Glutamatergic neuron (in vitro differentiated cells): Measurements from ENCODE around the gene NTRK3. TPM values are rescaled to one million over a fixed set of nuclear protein-coding genes. Genes with fewer than 3 reads are reported as not detected.

Experiments used
- DNase-seq: peaks from one replicate; pipeline ENCODE4 v3.0.0; 2022
- H3K27ac Mint-ChIP-seq: one replicate; pipeline ENCODE4 v1.8.0; 2020; ENCODE audit warnings: mild to moderate bottlenecking, mixed read lengths, inconsistent platforms; ENCODE audit not compliant: unreplicated experiment
- H3K27me3 Mint-ChIP-seq: one replicate; pipeline ENCODE4 v1.8.0; 2020; ENCODE audit warnings: mild to moderate bottlenecking, moderate library complexity, mixed read lengths, inconsistent platforms; ENCODE audit not compliant: unreplicated experiment
- H3K36me3 Mint-ChIP-seq: one replicate; pipeline ENCODE4 v1.8.0; 2020; ENCODE audit warnings: mild to moderate bottlenecking, mixed read lengths, inconsistent platforms; ENCODE audit not compliant: unreplicated experiment
- H3K4me1 Mint-ChIP-seq: one replicate; pipeline ENCODE4 v1.8.0; 2020; ENCODE audit warnings: mild to moderate bottlenecking, low read depth, mixed read lengths, inconsistent platforms; ENCODE audit not compliant: unreplicated experiment
- H3K4me3 Mint-ChIP-seq: one replicate; pipeline ENCODE4 v1.8.0; 2020; ENCODE audit warnings: mild to moderate bottlenecking, mixed read lengths, inconsistent platforms; ENCODE audit not compliant: unreplicated experiment
- H3K9me3 Mint-ChIP-seq: one replicate; pipeline ENCODE4 v1.8.0; 2020; ENCODE audit warnings: mild to moderate bottlenecking, moderate library complexity, mixed read lengths, inconsistent platforms; ENCODE audit not compliant: unreplicated experiment
- total RNA-seq: library from RNA; stranded (reverse); fragmentation: NEBNext Ultra II Directional; extraction: Animal tissue kit (Norgen Biotek cat#: 25700); gene quantifications from one replicate; pipeline ENCODE4 v1.2.1, GENCODE V29; 2021; ENCODE audit not compliant: unreplicated experiment
- TF ChIP-seq, protein P1 (sequence below): fragments of 200-600 bp; sonication (generic); IDR thresholded peaks from one replicate; pipeline ENCODE4 v1.5.0; 2021; ENCODE audit not compliant: partially characterized antibody, unreplicated experiment

The NTRK3 gene
- total RNA-seq, 1 donor from 2014 or later: 9.5 TPM

GRCh38 chr15:88269356-88270062 lies 13.0 kb upstream of the NTRK3 start:
- DNase-seq: no peak
- peaks cover 2% of the 10 kb centered on the region for H3K4me1 Mint-ChIP-seq
- peaks cover 12% of the 10 kb centered on the region for H3K27me3 Mint-ChIP-seq
- no peaks in the 10 kb centered on the region for H3K36me3 Mint-ChIP-seq
- H3K27ac Mint-ChIP-seq: no peak overlapping the region
- TF ChIP-seq, protein P1, sequence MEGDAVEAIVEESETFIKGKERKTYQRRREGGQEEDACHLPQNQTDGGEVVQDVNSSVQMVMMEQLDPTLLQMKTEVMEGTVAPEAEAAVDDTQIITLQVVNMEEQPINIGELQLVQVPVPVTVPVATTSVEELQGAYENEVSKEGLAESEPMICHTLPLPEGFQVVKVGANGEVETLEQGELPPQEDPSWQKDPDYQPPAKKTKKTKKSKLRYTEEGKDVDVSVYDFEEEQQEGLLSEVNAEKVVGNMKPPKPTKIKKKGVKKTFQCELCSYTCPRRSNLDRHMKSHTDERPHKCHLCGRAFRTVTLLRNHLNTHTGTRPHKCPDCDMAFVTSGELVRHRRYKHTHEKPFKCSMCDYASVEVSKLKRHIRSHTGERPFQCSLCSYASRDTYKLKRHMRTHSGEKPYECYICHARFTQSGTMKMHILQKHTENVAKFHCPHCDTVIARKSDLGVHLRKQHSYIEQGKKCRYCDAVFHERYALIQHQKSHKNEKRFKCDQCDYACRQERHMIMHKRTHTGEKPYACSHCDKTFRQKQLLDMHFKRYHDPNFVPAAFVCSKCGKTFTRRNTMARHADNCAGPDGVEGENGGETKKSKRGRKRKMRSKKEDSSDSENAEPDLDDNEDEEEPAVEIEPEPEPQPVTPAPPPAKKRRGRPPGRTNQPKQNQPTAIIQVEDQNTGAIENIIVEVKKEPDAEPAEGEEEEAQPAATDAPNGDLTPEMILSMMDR: no peak
- H3K4me3 Mint-ChIP-seq: no peak overlapping the region
- peaks cover 2% of the 10 kb centered on the region for H3K9me3 Mint-ChIP-seq

- peaks cover 2% of the 10 kb centered on the region for H3K9me3 Mint-ChIP-seq
- DNase-seq: no peak
- H3K4me1 Mint-ChIP-seq: peaks cover 2% of the 10 kb centered on the region
- H3K36me3 Mint-ChIP-seq: no peaks in the 10 kb centered on the region
- no peak overlapping the region for H3K27ac Mint-ChIP-seq
- TF ChIP-seq, protein P1: no peak
- no peak overlapping the region for H3K4me3 Mint-ChIP-seq
- H3K27me3 Mint-ChIP-seq: peaks cover 10% of the 10 kb centered on the region
Measured at GRCh38 chr15:88267720-88268119, 11.2 kb upstream of the NTRK3 start.

- TF ChIP-seq, protein P1: no peak
- no peak overlapping the region for H3K27ac Mint-ChIP-seq
- H3K4me3 Mint-ChIP-seq: no peak overlapping the region
- H3K36me3 Mint-ChIP-seq: no peaks in the 10 kb centered on the region
- DNase-seq: no peak
- H3K4me1 Mint-ChIP-seq: peaks cover 2% of the 10 kb centered on the region
- peaks cover 2% of the 10 kb centered on the region for H3K9me3 Mint-ChIP-seq
- peaks cover 10% of the 10 kb centered on the region for H3K27me3 Mint-ChIP-seq
Measured at GRCh38 chr15:88266170-88266569, 9.6 kb upstream of the NTRK3 start.

GRCh38 chr15:88264622-88265021 lies 8.1 kb upstream of the NTRK3 start:
- Mint-ChIP-seq H3K4me3 (no peak overlapping the region), H3K36me3 (no peaks in the 10 kb centered on the region), H3K27ac (no peak overlapping the region), H3K4me1 (peaks cover 2% of the 10 kb centered on the region), H3K27me3 (peaks cover 6% of the 10 kb centered on the region), H3K9me3 (peaks cover 2% of the 10 kb centered on the region)
- DNase-seq: no peak
- TF ChIP-seq, protein P1: no peak

DNA sequence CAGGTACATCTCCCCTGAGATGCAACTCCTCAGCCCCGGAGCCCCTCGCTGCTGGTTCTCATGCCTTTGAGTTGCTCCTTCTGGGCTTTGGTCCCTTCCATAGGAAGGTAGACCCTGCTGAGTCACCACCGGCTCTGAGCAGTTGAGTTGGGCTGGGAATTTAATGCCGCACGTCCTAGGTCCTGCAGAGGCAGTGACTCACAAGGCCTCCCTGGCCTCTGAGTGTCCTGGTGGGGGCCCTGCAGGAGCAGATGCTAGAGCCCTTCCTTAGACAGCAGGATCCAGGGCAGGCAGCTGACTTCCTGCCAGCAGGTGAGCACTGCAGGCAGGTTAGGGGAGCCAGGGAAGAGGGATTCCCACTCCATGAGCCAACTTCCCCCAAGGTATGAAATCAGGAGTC lies 5.5 kb upstream of the NTRK3 start:
- Mint-ChIP-seq H3K27ac (no peak overlapping the region), H3K4me3 (no peak overlapping the region), H3K27me3 (peaks cover 6% of the 10 kb centered on the region), H3K4me1 (peaks cover 2% of the 10 kb centered on the region), H3K9me3 (peaks cover 5% of the 10 kb centered on the region), H3K36me3 (no peaks in the 10 kb centered on the region)
- DNase-seq: no peak
- TF ChIP-seq, protein P1: no peak
